Measurements from ENCODE around the gene ZNF22.

DNA sequence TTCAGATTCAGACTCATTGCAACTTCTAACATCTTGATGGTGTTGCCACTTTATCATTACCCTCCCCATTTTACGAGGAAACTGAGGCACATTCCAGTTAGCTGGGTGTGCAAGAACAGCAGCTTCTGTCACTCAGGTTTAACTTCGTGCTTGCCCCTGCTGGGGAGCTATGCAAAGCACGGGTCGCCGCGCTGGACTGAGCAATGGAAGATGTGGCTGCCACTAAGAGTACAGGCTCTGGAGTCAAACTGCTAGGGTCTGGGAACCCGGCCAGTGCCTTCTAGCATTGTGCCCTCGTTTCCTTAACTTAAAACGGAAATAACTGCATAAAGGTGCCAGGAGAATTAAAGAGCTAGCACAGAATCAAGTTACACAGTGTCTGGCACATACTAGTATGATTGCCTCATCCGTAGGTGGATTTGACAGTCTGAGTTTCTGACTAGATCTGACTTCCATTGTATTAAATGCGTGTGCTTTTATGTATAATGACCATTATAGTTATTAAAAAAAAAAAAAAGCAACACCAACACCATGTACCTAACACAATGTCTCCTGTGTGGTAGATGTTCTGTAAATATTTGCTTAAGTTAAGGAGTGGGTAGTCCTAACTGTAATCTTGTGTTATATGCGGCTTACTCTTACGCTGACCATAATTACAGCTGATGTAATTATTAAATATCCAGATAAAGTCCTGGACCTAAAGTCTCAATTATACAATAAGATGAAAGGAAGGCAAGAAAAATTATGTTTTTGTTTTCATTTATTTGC lies 842 bp downstream of the ZNF22 start:
- TF ChIP-seq EZH2 (IDR thresholded peaks at IDR 0.05; ENCODE audit: borderline replicate concordance) = no peak
- TF ChIP-seq, protein P1, sequence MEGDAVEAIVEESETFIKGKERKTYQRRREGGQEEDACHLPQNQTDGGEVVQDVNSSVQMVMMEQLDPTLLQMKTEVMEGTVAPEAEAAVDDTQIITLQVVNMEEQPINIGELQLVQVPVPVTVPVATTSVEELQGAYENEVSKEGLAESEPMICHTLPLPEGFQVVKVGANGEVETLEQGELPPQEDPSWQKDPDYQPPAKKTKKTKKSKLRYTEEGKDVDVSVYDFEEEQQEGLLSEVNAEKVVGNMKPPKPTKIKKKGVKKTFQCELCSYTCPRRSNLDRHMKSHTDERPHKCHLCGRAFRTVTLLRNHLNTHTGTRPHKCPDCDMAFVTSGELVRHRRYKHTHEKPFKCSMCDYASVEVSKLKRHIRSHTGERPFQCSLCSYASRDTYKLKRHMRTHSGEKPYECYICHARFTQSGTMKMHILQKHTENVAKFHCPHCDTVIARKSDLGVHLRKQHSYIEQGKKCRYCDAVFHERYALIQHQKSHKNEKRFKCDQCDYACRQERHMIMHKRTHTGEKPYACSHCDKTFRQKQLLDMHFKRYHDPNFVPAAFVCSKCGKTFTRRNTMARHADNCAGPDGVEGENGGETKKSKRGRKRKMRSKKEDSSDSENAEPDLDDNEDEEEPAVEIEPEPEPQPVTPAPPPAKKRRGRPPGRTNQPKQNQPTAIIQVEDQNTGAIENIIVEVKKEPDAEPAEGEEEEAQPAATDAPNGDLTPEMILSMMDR (IDR thresholded peaks at IDR 0.05; ENCODE audit: poor library complexity) = peak; percentile 17
- TF ChIP-seq EZH2phosphoT487 (IDR thresholded peaks at IDR 0.05; ENCODE audit: low read depth, severe bottlenecking, unreplicated experiment) = no peak

Measured in hepatocyte (in vitro differentiated cells).